Smooth muscle cell (in vitro differentiated cells): ENCODE measurements around the gene SLC6A17. TPM values are rescaled to one million over a fixed set of nuclear protein-coding genes. Genes with fewer than 3 reads are reported as not detected.

Experiments
- DNase-seq: peaks from one replicate; lab custom pipeline; 2025; ENCODE audit not compliant: unreplicated experiment; lab: John Stamatoyannopoulos, UW
- H2AFZ ChIP-seq: fragments of 200-600 bp; sonication (generic); 2 replicates; pipeline ENCODE4 v1.6.0; 2016; ENCODE audit warnings: antibody characterized with exemption, low read depth, mild to moderate bottlenecking
- H3F3A ChIP-seq: fragments of 200-600 bp; sonication (generic); 2 replicates; pipeline ENCODE4 v1.6.0; 2017; ENCODE audit warnings: antibody characterized with exemption, low read depth
- H3K27ac ChIP-seq: fragments of 200-600 bp; sonication (generic); 2 replicates; pipeline ENCODE4 v1.5.1; 2016; ENCODE audit warnings: low read depth, mild to moderate bottlenecking
- H3K27me3 ChIP-seq: fragments of 200-600 bp; sonication (generic); 2 replicates; pipeline ENCODE4 v1.6.1; 2016; ENCODE audit warnings: low read depth, mild to moderate bottlenecking
- H3K36me3 ChIP-seq: fragments of 200-600 bp; sonication (generic); 2 replicates; pipeline ENCODE4 v1.5.1; 2016; ENCODE audit warnings: low read depth
- H3K4me1 ChIP-seq: fragments of 200-600 bp; sonication (generic); 2 replicates; pipeline ENCODE4 v1.5.1; 2016; ENCODE audit warnings: low read depth
- H3K4me2 ChIP-seq: fragments of 200-600 bp; sonication (generic); 2 replicates; pipeline ENCODE4 v1.6.0; 2016; ENCODE audit warnings: mild to moderate bottlenecking
- H3K4me3 ChIP-seq: fragments of 200-600 bp; sonication (generic); 2 replicates; pipeline ENCODE4 v1.5.1; 2016; ENCODE audit warnings: mild to moderate bottlenecking
- H3K79me2 ChIP-seq: fragments of 200-600 bp; sonication (generic); 2 replicates; pipeline ENCODE4 v1.6.0; 2016; ENCODE audit warnings: low read depth, mild to moderate bottlenecking
- H3K9ac ChIP-seq: fragments of 200-600 bp; sonication (generic); 2 replicates; pipeline ENCODE4 v1.6.0; 2016; ENCODE audit warnings: low read depth
- H3K9me3 ChIP-seq: fragments of 200-600 bp; sonication (generic); replicated peaks from 2 replicates; pipeline ENCODE4 v1.5.1; 2016; ENCODE audit warnings: low read depth
- H4K20me1 ChIP-seq: fragments of 200-600 bp; sonication (generic); 2 replicates; pipeline ENCODE4 v1.6.0; 2016; ENCODE audit warnings: low read depth
- WGBS: methylation state at CpG from one replicate; pipeline ENCODE4 v1.1.7; 2016; ENCODE audit warnings: low lambda C conversion rate; 5-methylcytosine and 5-hydroxymethylcytosine counted together
- polyA plus RNA-seq: library from polyadenylated mRNA; unstranded; fragments of >200 nt; fragmentation: Nextera tagmentation; extraction: Ambion mirVana; gene quantifications from 2 replicates; pipeline ENCODE4 v1.2.1, GENCODE V29; 2016
- total RNA-seq: library from RNA; depleted of rRNA; stranded (reverse); fragments of >200 nt; gene quantifications from 2 replicates; pipeline ENCODE4 v1.2.3, GENCODE V29; 2014
- TF ChIP-seq, protein P1 (sequence below): fragments of 200-600 bp; sonication (generic); IDR thresholded peaks from 2 replicates; pipeline ENCODE4 v1.5.1; 2017; ENCODE audit warnings: borderline replicate concordance, mild to moderate bottlenecking, antibody characterized with exemption; ENCODE audit not compliant: insufficient read depth, poor library complexity, severe bottlenecking

SLC6A17 gene
- total and polyA plus RNA-seq, 2 experiments from 2014 or later, result 3.2 to 4.0 TPM

GRCh38 chr1:110237386-110238152, 87.3 kb downstream of the SLC6A17 start:
- Histone ChIP-seq H3K27ac (no peak overlapping the region), H3K79me2 (no peaks in the 10 kb centered on the region), H3K9me3 (no peaks in the 10 kb centered on the region), H3K9ac (no peak overlapping the region), H3K4me1 (peaks cover 4% of the 10 kb centered on the region), H3K4me2 (peak overlapping the region; percentile 22), H3F3A (peaks cover 9% of the 10 kb centered on the region), H3K4me3 (no peak overlapping the region), H4K20me1 (no peaks in the 10 kb centered on the region), H3K27me3 (no peaks in the 10 kb centered on the region), H2AFZ (no peak overlapping the region), H3K36me3 (no peaks in the 10 kb centered on the region)
- no peak for DNase-seq
- TF ChIP-seq, protein P1, sequence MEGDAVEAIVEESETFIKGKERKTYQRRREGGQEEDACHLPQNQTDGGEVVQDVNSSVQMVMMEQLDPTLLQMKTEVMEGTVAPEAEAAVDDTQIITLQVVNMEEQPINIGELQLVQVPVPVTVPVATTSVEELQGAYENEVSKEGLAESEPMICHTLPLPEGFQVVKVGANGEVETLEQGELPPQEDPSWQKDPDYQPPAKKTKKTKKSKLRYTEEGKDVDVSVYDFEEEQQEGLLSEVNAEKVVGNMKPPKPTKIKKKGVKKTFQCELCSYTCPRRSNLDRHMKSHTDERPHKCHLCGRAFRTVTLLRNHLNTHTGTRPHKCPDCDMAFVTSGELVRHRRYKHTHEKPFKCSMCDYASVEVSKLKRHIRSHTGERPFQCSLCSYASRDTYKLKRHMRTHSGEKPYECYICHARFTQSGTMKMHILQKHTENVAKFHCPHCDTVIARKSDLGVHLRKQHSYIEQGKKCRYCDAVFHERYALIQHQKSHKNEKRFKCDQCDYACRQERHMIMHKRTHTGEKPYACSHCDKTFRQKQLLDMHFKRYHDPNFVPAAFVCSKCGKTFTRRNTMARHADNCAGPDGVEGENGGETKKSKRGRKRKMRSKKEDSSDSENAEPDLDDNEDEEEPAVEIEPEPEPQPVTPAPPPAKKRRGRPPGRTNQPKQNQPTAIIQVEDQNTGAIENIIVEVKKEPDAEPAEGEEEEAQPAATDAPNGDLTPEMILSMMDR, result no peak
- WGBS, result 74% methylated on average over 13 of the region's 13 CpGs

DNA sequence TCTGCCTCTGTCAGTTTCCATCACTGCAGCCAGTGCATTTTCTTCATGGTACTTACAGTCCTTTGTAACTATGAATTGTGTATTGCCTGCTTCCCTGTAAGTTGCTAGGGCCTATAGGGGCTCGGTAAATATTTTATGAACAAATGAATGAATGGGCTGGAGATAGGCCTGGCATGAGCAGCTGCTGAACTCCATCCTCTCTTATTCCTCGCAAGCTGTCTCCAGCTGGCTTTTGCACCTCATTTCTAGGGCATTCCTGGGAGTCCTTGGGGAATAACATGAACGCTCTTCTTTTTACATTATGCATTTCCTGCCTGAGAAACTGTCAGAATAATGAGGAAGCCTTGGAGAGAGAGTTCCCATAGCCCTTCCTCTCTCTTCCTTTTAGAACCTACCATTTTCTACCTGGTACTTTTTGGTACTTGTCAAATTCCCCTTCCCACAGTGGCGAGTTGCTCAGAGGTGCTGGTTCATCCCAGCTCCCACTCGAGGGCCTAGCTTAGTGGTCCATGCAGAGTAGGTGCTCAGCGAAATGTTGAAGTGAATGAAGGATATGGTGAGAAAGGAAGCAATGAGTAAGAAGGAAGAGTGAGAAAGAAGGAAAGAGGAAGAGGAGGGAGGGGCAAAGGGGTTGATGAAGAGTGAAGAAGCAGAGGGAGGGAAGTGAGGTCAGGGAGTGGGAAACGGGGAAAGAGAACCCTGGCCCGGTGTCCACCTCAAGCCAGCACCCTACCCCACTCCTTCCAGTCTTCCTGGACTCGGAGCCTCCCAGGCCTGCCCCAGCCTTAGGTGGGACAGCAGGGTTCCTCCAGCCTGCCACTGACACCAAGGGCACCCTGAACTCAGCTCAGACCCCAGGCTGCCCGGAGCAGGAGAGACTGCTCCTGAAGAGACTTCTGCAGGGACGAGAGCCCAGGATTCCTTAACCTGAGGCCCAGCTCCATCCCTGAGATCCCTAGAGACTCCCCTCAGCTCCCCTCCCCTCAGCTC, 89.4 kb downstream of the SLC6A17 start:
- Histone ChIP-seq H3K27ac (no peak overlapping the region), H3K4me3 (no peak overlapping the region), H3K79me2 (no peaks in the 10 kb centered on the region), H3K9ac (no peak overlapping the region), H3F3A (peaks cover 9% of the 10 kb centered on the region), H2AFZ (no peak overlapping the region), H4K20me1 (no peaks in the 10 kb centered on the region), H3K9me3 (no peaks in the 10 kb centered on the region), H3K36me3 (no peaks in the 10 kb centered on the region), H3K4me1 (no peaks in the 10 kb centered on the region), H3K4me2 (no peak overlapping the region), H3K27me3 (no peaks in the 10 kb centered on the region)
- WGBS, result 85% methylated on average over 10 of the region's 11 CpGs
- DNase-seq, result no peak
- TF ChIP-seq, protein P1, result no peak

GRCh38 chr1:110240476-110241210, 90.3 kb downstream of the SLC6A17 start:
- DNase-seq, result no peak
- Histone ChIP-seq H3K79me2 (no peaks in the 10 kb centered on the region), H3K27me3 (no peaks in the 10 kb centered on the region), H3K4me3 (no peak overlapping the region), H3K27ac (no peak overlapping the region), H3K36me3 (no peaks in the 10 kb centered on the region), H2AFZ (no peak overlapping the region), H4K20me1 (no peaks in the 10 kb centered on the region), H3F3A (peaks cover 9% of the 10 kb centered on the region), H3K4me2 (no peak overlapping the region), H3K9ac (no peak overlapping the region), H3K4me1 (no peaks in the 10 kb centered on the region), H3K9me3 (no peaks in the 10 kb centered on the region)
- WGBS, result 80% methylated on average over 13 of the region's 13 CpGs
- TF ChIP-seq, protein P1, result no peak
